Stimulated activated memory B cell treated with anti-CD40 and anti-IgM and Interleukin-4, amounts not matched to agents 10 μg/mL and 1 μg/mL and 100 μg/mL, for 72 hours (primary cell): Measurements from ENCODE around the gene LOC128125822.

Experiments
- ATAC-seq: fragments of 150-1000 bp; cut with Tn5 transposase; 2 replicates; pipeline ENCODE4 v1.10.0; 2021
- H3K27ac Mint-ChIP-seq: one replicate; pipeline ENCODE4 v1.8.0; 2022; ENCODE audit warnings: mild to moderate bottlenecking, mixed read lengths
- H3K27me3 Mint-ChIP-seq: one replicate; pipeline ENCODE4 v1.8.0; 2022; ENCODE audit warnings: mixed read lengths
- H3K36me3 Mint-ChIP-seq: one replicate; pipeline ENCODE4 v1.8.0; 2022; ENCODE audit warnings: mixed read lengths
- H3K4me1 Mint-ChIP-seq: one replicate; pipeline ENCODE4 v1.8.0; 2022; ENCODE audit warnings: mixed read lengths
- H3K4me3 Mint-ChIP-seq: one replicate; pipeline ENCODE4 v1.8.0; 2022; ENCODE audit warnings: mild to moderate bottlenecking, moderate library complexity, mixed read lengths
- H3K9me3 Mint-ChIP-seq: one replicate; pipeline ENCODE4 v1.8.0; 2022; ENCODE audit warnings: mixed read lengths

The LOC128125822 gene

DNA sequence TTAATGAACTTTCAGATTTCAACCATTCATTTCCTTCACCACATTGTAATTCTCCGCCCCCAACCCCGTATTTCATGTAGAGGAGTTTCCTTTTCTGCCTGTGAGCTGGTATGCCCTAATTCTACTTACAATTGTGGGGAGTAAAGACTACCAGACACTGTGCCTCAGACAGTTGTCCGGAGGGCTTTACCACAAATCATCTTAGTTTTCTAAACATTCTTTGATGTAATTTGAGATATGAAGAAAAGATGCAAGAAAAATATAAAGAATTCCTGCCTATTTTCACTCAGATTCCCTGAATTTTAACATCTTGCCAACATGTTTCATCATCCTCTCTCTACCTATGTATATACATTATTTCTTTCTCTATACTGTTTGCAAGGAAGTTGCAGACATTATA, 28.3 kb upstream of the LOC128125822 start:
- H3K27ac Mint-ChIP-seq = no peak overlapping the region
- no peak for ATAC-seq
- H3K4me1 Mint-ChIP-seq = no peaks in the 10 kb centered on the region
- no peaks in the 10 kb centered on the region for H3K36me3 Mint-ChIP-seq
- H3K9me3 Mint-ChIP-seq = peaks cover 4% of the 10 kb centered on the region
- peaks cover 27% of the 10 kb centered on the region for H3K27me3 Mint-ChIP-seq
- H3K4me3 Mint-ChIP-seq = no peak overlapping the region

DNA sequence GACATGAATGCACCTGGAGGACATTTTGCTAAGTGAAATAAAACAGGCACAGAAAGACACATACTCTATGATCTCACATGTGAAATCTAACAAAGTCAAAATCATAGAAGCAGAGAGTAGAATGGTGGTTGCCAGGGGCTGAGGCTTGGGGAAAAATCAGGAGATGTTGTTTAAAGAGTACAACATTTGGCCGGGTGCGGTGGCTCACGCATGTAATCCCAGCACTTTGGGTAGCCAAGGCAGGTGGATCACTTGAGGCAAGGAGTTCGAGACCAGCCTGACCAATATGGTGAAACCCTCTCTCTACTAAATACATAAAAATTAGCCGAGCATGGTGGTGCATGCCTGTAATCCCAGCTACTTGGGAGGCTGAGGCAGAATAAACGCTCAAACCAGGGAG, 26.0 kb upstream of the LOC128125822 start:
- no peak for ATAC-seq
- H3K27me3 Mint-ChIP-seq = peaks cover 18% of the 10 kb centered on the region
- no peaks in the 10 kb centered on the region for H3K4me1 Mint-ChIP-seq
- no peak overlapping the region for H3K4me3 Mint-ChIP-seq
- H3K27ac Mint-ChIP-seq = no peak overlapping the region
- peaks cover 4% of the 10 kb centered on the region for H3K9me3 Mint-ChIP-seq
- H3K36me3 Mint-ChIP-seq = no peaks in the 10 kb centered on the region

DNA sequence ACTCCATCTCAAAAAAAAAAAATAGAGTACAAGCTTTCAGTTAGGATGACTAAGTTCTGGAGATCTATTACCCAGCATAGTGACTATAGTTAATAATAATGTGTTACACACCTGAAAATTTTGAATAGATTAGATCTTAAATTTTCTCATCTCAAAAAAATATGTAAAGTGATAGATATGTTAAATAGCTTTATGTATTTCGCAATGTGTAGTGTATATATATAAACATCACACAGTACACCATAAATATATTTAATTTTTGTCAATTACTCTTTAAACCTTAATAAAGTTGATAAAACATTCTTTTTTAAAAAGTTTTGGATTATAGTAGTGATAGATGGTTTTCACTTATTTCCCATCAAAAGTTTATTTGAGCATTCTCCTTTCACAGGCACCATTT, 25.6 kb upstream of the LOC128125822 start:
- Mint-ChIP-seq H3K27ac (no peak overlapping the region), H3K36me3 (no peaks in the 10 kb centered on the region), H3K4me3 (no peak overlapping the region), H3K9me3 (peaks cover 4% of the 10 kb centered on the region), H3K27me3 (peaks cover 14% of the 10 kb centered on the region), H3K4me1 (no peaks in the 10 kb centered on the region)
- no peak for ATAC-seq

DNA sequence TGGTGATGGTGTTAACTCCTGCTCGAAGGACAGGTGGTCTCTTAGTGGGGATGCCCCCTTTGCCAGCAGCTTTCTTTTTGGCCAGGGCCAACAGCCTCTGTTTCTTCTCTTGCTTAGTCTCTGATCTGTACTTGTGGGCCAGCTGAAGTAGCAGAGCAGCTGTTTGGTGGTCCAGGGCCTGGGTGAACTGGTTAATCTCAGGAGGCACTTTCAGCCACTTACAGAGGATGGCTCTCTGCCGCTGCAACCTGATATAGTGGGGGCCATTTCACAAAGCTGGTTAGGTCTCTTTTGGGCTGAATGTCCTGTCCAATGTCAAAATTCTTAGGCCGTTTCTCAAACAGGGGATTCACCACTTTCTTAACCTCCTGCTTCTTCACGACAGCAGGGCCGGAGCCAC, 23.2 kb upstream of the LOC128125822 start:
- H3K27me3 Mint-ChIP-seq = no peaks in the 10 kb centered on the region
- no peak for ATAC-seq
- no peaks in the 10 kb centered on the region for H3K9me3 Mint-ChIP-seq
- H3K27ac Mint-ChIP-seq = no peak overlapping the region
- H3K4me3 Mint-ChIP-seq = no peak overlapping the region
- H3K4me1 Mint-ChIP-seq = no peaks in the 10 kb centered on the region
- no peaks in the 10 kb centered on the region for H3K36me3 Mint-ChIP-seq

DNA sequence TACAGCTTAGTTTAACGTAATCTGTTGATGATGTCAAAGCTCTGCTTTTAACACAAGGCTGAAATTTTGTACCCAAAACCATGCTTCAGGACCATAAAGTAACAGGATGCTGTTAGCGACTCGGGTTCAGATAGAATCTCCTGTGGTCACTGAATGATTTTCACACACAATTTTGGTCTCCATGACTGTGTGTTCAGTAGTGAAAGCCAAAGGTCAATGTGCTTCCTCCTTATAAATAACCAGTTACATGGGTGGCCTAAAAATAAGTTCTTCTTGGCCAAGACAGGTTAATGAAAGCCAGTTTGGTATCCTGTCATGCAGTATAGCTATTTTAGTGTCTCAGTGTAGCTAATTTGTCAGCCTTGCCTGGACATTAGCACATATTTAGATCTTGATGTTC, 19.1 kb upstream of the LOC128125822 start:
- no peaks in the 10 kb centered on the region for H3K27me3 Mint-ChIP-seq
- no peak overlapping the region for H3K4me3 Mint-ChIP-seq
- no peak for ATAC-seq
- H3K27ac Mint-ChIP-seq = no peak overlapping the region
- no peaks in the 10 kb centered on the region for H3K4me1 Mint-ChIP-seq
- no peaks in the 10 kb centered on the region for H3K9me3 Mint-ChIP-seq
- no peaks in the 10 kb centered on the region for H3K36me3 Mint-ChIP-seq

DNA sequence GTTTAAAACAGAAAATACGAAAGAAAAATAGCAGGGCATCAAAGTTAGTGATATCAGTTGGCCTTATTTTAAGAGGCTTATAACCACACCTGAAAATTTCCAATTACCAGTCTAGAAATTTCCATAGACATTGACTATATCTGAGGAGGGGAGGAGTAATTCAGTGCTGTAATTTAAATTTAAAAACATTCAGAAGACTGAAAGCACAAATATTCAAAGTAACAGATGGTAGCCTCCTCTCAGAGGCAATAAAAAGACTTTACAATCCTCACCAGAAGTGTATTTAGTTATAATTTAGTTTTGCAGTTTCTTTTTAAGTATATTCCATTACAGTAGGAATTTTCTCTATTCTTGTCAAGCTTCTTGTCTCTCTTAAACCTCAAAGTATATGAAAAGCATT, 18.4 kb upstream of the LOC128125822 start:
- H3K27me3 Mint-ChIP-seq = no peaks in the 10 kb centered on the region
- ATAC-seq = no peak

DNA sequence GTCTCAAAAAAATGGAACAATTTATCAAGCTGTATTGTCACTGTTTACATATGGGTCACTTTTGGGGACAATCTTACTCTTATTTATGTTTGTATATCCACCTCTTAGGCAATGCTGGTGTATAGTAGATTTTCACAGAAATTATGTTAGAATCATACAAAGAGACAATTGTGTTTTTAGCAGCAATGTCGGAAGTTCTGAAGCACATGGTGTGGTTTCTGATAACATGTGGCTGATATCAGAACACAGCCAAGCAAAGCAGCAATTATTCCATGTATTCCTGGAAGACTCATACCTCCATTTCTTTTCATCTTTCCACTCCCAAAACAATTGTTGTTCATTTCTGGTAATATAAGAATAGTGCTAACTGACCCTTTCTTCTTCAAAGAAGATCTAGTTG, 17.5 kb upstream of the LOC128125822 start:
- H3K4me1 Mint-ChIP-seq = no peaks in the 10 kb centered on the region
- no peaks in the 10 kb centered on the region for H3K36me3 Mint-ChIP-seq
- no peak overlapping the region for H3K4me3 Mint-ChIP-seq

More for the DNA sequence above, 18.4 kb upstream of the LOC128125822 start:
- no peak overlapping the region for H3K4me3 Mint-ChIP-seq
- H3K4me1 Mint-ChIP-seq = no peaks in the 10 kb centered on the region
- H3K27ac Mint-ChIP-seq = no peak overlapping the region
- H3K36me3 Mint-ChIP-seq = no peaks in the 10 kb centered on the region
- no peaks in the 10 kb centered on the region for H3K9me3 Mint-ChIP-seq

DNA sequence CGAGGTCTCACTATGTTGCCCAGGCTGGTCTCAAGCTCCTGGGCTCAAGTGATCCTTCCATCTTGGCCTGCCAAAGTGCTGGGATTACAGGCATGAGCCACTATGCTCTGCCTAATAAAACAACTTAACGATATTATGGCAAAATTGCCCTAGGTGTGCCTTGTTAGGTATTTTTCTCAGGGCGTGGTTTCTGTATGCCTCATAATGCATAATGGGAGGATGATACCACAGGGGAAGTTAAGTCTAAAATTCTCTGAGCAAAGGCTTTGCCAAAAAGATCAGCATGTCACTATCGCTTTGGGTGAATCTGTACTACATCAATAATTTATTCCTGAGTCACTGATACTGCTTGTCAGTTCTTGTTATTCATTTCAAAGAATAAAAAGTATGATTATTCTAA, 15.9 kb upstream of the LOC128125822 start:
- no peaks in the 10 kb centered on the region for H3K27me3 Mint-ChIP-seq
- no peak for ATAC-seq
- H3K4me1 Mint-ChIP-seq = no peaks in the 10 kb centered on the region
- no peaks in the 10 kb centered on the region for H3K9me3 Mint-ChIP-seq
- H3K36me3 Mint-ChIP-seq = no peaks in the 10 kb centered on the region
- no peak overlapping the region for H3K4me3 Mint-ChIP-seq
- H3K27ac Mint-ChIP-seq = no peak overlapping the region

More for the DNA sequence above, 17.5 kb upstream of the LOC128125822 start:
- no peak for ATAC-seq
- Mint-ChIP-seq H3K27me3 (no peaks in the 10 kb centered on the region), H3K9me3 (no peaks in the 10 kb centered on the region), H3K27ac (no peak overlapping the region)

DNA sequence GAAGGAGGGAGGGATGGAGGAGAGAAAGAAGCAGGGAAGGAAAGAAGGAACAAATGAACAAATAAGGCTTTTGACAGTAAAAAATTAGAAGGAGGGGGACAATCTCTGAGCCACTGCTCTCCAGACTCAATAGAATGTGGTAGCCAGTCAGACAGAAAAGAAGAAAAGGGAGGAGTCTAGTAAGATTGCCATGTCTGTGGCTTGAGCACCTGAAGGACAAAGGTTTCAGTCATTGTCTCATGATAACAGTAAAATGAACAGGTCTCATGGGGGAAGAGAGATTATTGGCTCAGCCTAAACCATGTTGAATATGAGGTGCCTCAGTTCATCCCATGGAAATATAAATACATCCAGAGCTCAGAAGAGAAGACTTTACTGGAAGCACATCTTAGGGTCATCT, 14.0 kb upstream of the LOC128125822 start:
- no peaks in the 10 kb centered on the region for H3K36me3 Mint-ChIP-seq
- no peak for ATAC-seq
- H3K9me3 Mint-ChIP-seq = no peaks in the 10 kb centered on the region
- H3K27me3 Mint-ChIP-seq = no peaks in the 10 kb centered on the region
- H3K27ac Mint-ChIP-seq = no peak overlapping the region
- H3K4me3 Mint-ChIP-seq = no peak overlapping the region
- no peaks in the 10 kb centered on the region for H3K4me1 Mint-ChIP-seq

DNA sequence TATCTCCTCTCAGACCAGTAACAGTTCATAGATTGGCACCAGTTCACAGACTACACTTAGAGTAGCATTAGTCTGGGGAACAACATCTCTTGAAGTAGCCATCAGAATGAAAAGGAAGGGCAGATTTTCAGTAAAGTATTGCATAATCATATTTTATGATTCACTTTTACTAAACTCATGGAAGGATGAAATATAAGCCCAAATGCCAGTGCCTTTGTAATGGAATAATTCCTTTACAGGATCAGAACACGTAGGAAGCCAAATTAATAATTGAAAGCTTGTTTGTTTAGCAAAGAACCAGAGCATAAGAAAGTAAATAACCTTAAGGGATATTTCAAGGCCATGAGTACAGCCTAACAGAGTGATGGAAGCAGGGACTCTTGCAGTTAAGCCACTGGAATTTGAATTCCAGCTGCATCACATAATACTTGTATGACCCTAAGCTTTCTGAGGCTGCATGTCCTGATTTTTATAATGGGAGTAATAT, 11.4 kb upstream of the LOC128125822 start:
- no peak for ATAC-seq
- H3K36me3 Mint-ChIP-seq = no peaks in the 10 kb centered on the region
- H3K9me3 Mint-ChIP-seq = no peaks in the 10 kb centered on the region
- H3K4me1 Mint-ChIP-seq = no peaks in the 10 kb centered on the region
- no peak overlapping the region for H3K27ac Mint-ChIP-seq
- no peak overlapping the region for H3K4me3 Mint-ChIP-seq
- no peaks in the 10 kb centered on the region for H3K27me3 Mint-ChIP-seq

DNA sequence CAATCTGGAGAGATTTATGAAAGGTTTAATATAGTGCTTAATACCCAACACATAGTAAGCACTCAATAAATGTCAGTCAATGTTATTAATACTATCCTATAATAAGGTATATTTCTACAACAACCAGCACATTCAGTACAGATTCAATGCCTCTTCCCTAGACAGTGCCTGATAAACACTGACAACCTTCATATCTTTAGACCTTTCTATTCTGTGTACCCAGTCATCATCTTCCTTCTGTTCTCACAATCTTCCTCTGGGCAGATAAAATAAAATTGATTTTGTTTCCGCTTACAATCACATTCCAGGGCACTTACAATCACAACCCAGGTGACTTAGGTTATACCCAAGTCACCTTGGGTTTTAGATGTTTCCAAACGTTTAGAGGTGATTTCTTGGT, 11.0 kb upstream of the LOC128125822 start:
- Mint-ChIP-seq H3K4me1 (no peaks in the 10 kb centered on the region), H3K36me3 (no peaks in the 10 kb centered on the region), H3K9me3 (no peaks in the 10 kb centered on the region), H3K27me3 (no peaks in the 10 kb centered on the region), H3K27ac (no peak overlapping the region), H3K4me3 (no peak overlapping the region)
- no peak for ATAC-seq

DNA sequence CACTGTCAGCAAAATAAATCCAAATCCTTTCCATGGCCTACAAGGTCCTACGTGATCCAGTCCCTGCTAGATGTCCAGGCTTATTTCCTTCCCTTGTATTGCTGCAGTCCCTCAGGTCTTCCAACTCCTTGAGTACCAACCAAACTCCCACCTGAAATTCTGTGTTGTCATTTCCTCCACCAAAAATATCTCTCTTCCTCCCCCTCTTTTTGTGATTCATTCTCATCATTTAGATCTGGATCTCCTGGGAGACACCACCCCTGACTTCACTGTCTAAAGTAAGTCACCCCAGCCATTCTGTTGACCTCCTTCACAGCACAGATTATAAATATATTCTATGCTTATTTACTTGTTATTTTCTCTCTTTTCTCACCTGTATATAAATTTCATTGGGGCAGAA, 9.0 kb upstream of the LOC128125822 start:
- Mint-ChIP-seq H3K27me3 (no peaks in the 10 kb centered on the region), H3K4me3 (no peak overlapping the region)

DNA sequence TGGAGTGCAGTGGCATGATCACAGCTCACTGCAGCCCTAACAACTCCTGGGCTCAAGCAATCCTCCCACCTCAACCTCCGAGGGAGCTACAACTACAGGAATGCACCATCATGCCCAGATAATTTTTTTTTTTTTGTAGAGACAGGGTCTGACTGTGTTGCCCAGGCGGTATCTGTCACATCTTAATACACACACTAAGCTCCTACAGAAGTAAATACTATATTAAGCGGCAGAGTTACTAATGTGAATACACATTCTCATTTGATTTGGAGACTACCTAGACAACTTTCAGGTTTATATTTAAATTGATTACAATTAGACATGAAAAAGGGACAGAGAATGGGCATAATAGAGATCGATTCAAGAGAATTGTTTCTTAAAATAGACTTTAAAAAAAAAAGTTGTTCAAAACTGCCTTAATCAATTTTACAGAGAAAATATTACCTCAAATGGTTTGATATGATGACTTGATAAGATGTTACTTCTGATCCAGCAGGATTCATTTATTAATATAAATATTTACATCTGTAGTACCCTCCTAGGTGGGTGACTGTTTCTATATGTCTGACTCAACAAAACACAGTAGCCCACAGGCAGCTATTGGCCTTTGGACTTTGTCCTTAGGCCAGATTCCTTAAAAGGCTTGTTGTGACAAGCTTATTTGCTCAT, 7.1 kb upstream of the LOC128125822 start:
- ATAC-seq = no peak
- no peaks in the 10 kb centered on the region for H3K9me3 Mint-ChIP-seq
- no peak overlapping the region for H3K27ac Mint-ChIP-seq
- H3K36me3 Mint-ChIP-seq = no peaks in the 10 kb centered on the region
- H3K27me3 Mint-ChIP-seq = no peaks in the 10 kb centered on the region
- H3K4me3 Mint-ChIP-seq = no peak overlapping the region
- H3K4me1 Mint-ChIP-seq = no peaks in the 10 kb centered on the region

More for the DNA sequence above, 9.0 kb upstream of the LOC128125822 start:
- ATAC-seq = no peak
- Mint-ChIP-seq H3K9me3 (no peaks in the 10 kb centered on the region), H3K4me1 (no peaks in the 10 kb centered on the region), H3K36me3 (no peaks in the 10 kb centered on the region), H3K27ac (no peak overlapping the region)

DNA sequence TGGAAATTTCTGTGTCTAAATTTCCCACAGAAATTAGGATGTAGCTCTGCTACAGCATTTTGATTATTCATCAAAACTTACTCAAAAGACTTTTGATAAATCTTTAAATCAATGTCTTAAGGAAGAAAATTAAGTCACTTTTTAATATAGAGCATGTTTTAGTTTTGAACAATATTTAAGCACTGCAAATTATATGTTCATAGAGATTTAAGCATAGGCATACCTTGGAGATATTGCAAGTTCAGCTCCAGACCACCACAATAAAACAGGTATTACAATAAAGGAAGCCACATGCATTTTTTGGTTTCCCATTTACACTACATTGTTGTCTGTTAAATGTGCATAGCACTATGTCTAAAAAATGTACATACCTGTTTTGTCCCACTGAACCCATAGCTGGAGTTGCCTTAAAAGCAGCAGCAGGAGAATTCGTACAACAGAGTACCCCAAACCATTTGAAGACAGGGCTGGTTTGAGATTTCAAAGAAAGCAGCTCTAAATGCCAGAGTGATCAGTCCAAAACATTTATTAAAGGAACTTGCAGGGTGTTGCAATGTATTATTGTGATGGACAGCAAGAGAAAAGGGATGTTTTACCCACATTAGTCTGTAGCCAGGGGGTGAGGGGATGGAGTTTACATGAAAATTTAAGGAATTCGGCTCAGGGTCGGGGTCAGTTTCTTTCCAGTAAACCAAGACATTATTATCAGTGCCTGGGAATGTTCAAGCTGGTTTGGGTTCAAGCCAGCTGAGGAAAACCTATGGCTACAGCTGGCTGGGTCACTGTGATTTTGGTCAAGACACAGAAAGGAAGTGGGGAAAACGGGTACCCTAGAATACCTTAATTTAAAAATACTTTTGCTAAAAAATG, 6.3 kb upstream of the LOC128125822 start:
- H3K36me3 Mint-ChIP-seq = no peaks in the 10 kb centered on the region
- no peak overlapping the region for H3K27ac Mint-ChIP-seq
- no peaks in the 10 kb centered on the region for H3K9me3 Mint-ChIP-seq
- H3K27me3 Mint-ChIP-seq = no peaks in the 10 kb centered on the region
- H3K4me1 Mint-ChIP-seq = no peaks in the 10 kb centered on the region
- no peak overlapping the region for H3K4me3 Mint-ChIP-seq
- ATAC-seq = no peak

DNA sequence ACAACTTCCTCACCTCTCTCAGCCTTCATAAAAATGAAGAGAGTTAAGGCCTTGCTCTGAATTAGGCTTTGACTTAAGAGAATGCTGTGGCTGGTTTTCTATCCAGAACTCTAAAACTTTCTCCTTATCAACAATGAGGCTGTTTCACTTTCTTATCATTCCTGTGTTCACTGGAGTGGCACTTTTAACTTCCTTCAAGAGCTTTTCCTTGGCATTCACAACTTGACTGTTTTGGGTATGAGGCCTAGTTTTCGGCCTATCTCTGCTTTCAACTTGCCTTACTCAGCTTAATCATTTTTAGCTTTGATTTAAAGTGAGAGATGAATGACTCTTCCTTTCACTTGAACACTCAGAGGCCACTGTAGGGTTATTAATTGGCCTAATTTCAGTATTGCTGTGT, 4.3 kb upstream of the LOC128125822 start:
- no peaks in the 10 kb centered on the region for H3K27me3 Mint-ChIP-seq
- H3K9me3 Mint-ChIP-seq = no peaks in the 10 kb centered on the region
- ATAC-seq = no peak
- H3K36me3 Mint-ChIP-seq = no peaks in the 10 kb centered on the region
- H3K4me3 Mint-ChIP-seq = no peak overlapping the region
- H3K4me1 Mint-ChIP-seq = peaks cover 6% of the 10 kb centered on the region
- H3K27ac Mint-ChIP-seq = no peak overlapping the region
